ENCODE data around the gene CLASP1.
"Not testable (repeated sequence)": the region's sequence is repeated elsewhere in the genome, so short reads cannot be mapped to it uniquely, and the experiment has no call there.

GRCh38 chr2:121478358-121478995, 170.8 kb downstream of the CLASP1 start:
- TF ChIP-seq CTCF (IDR thresholded peaks at IDR 0.05; ENCODE audit: poor library complexity); EZH2phosphoT487 (IDR thresholded peaks at IDR 0.05; ENCODE audit: low read depth, severe bottlenecking, unreplicated experiment): not testable (repeated sequence)

All from hepatocyte (in vitro differentiated cells).